ENCODE results near the gene TK1.

TK1 gene

DNA sequence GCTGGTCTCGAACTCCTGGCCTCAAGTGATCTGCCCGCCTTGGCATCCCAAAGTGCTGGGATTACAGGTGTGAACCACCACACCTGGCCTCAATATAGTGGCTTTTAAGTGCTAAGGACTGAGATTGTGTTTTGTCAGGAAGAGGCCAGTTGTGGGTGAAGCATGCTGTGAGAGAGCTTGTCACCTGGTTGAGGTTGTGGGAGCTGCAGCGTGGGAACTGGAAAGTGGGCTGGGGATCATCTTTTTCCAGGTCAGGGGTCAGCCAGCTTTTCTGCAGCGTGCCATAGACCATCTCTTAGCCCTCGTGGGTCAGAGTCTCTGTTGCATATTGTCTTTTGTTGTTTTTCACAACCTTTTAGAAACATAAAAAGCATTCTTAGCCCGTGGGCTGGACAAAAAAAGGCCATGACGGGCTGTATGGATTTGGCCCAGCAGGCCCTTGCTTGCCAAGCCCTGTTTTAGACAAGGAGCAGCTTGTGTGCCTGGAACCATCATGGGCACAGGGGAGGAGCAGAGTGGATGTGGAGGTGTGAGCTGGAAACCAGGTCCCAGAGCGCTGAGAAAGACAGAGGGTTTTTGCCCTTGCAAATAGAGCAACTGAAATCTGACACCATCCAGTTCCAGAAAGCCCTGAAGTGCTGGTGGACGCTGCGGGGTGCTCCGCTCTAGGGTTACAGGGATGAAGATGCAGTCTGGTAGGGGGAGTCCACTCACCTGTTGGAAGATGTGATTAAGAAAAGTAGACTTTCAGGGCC lies 32.7 kb upstream of the TK1 start:
- DNase-seq, result no peak

DNA sequence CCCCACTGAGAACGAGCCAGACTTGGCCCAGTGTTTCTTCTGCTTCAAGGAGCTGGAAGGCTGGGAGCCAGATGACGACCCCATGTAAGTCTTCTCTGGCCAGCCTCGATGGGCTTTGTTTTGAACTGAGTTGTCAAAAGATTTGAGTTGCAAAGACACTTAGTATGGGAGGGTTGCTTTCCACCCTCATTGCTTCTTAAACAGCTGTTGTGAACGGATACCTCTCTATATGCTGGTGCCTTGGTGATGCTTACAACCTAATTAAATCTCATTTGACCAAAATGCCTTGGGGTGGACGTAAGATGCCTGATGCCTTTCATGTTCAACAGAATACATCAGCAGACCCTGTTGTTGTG lies 27.8 kb upstream of the TK1 start:
- no peak for DNase-seq

DNA sequence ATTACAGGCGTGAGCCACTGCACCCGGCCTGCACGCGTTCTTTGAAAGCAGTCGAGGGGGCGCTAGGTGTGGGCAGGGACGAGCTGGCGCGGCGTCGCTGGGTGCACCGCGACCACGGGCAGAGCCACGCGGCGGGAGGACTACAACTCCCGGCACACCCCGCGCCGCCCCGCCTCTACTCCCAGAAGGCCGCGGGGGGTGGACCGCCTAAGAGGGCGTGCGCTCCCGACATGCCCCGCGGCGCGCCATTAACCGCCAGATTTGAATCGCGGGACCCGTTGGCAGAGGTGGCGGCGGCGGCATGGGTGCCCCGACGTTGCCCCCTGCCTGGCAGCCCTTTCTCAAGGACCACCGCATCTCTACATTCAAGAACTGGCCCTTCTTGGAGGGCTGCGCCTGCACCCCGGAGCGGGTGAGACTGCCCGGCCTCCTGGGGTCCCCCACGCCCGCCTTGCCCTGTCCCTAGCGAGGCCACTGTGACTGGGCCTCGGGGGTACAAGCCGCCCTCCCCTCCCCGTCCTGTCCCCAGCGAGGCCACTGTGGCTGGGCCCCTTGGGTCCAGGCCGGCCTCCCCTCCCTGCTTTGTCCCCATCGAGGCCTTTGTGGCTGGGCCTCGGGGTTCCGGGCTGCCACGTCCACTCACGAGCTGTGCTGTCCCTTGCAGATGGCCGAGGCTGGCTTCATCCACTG lies 27.3 kb upstream of the TK1 start, which contains the start of gene BIRC5:
BIRC5 (plus strand) TSS at position 238 of the 690 bp plus-strand sequence; CDS start at position 302, 64 bp downstream.
- peak; percentile 83 to 89 for DNase-seq

DNA sequence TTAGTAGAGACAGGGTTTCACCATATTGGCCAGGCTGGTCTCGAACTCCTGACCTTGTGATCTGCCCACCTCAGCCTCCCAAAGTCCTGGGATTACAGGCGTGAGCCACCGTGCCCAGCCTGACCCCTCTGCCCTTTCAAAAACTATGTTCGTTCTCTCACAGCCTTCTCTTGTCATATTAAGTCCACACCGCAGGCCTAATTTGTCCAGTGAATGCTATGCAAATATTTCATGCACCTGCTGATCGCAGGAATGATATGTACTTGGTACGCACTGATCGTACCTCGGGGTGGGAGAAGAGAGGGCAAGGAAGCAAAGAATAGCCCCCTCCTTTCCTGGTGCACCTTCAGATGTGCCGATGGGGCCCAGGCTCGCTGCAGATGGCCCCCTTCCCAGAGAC lies 24.2 kb upstream of the TK1 start:
- DNase-seq, result no peak

DNA sequence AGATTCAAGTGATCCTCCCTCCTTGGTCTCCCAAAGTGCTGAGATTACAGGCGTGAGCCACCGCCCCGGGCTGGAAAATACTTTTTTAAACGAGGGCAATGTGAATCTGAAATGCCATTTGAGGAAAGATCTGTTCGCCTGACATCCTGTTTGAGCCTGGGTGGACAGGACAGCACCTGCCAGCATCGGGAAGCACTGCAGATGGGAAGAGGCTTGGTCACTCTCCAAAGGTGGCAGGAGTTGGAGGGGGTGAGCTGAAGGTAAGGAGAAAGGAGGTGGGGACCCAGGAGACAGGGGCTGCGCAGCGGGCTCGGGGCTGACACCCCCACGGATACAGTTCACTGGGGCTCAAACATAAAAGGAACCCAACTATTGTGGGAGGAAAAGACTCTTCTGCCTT lies 23.3 kb upstream of the TK1 start:
- DNase-seq, result no peak

DNA sequence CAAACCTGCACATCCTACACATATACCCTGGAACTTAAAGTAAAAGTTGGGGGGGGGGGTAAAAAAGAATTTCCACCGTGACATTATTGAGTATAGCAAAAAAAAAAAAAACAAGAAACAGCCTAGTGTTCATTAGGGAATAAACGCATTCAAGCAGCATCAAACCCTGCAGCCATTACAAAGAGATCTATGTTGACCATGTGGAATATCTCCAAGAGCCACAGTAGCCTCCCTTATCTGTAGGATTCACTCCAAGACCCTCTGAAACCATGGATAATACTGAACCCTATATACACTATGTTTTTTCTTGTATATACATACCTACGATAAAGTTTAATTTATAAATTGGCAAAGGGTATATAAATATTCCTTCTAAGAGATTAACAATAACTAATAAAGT lies 21.6 kb upstream of the TK1 start:
- DNase-seq, result no peak

DNA sequence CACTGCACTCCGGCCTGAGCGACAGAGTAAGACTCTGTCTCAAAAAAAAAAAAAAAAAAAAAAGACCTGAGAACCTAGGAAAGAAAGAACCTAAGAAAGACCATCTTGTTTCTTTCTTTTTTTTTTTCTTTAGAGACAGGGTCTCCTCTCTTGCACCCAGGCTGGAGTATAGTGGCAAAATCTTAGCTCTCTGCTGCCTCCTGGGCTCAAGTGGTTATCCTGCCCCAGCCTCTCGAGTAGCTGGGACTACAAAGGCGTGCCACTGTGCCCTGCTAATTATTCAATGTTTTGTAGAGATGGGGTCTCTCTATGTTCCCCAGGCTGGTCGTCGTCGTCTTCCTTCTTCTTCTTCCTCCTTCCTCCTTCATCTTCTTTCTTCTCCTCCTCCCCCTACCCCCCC lies 19.4 kb upstream of the TK1 start:
- DNase-seq, result no peak

DNA sequence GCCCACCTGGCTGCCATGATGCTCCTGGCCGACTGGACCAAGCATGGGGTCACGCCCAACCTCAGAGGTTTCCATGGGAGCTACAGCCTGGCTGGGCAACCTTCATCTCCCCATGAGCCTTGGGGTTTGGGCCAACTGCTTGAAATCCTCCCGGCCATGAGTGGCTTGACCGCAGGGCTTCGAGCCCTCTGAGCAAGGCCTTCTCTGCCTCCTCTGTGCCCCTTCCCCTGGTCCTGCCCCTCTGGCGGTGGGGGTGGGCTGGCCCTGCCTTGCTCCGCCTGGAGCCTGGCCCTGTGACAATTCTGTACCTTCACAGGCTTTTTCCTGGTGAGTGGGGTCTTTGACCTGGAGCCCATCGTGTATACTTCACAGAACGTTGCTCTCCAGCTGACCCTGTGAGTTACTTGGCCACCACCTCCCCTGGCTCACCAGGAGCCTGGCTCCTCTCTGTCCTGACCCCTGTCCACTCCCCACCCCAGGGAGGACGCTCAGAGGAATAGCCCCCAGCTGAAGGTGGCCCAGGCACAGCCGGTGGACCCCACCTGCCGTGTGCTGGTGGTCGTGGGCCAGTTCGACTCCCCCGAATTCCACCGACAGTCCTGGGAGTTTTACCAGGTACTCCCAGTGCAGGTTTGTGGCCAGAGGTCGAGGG lies 18.4 kb upstream of the TK1 start:
- DNase-seq, result no peak

DNA sequence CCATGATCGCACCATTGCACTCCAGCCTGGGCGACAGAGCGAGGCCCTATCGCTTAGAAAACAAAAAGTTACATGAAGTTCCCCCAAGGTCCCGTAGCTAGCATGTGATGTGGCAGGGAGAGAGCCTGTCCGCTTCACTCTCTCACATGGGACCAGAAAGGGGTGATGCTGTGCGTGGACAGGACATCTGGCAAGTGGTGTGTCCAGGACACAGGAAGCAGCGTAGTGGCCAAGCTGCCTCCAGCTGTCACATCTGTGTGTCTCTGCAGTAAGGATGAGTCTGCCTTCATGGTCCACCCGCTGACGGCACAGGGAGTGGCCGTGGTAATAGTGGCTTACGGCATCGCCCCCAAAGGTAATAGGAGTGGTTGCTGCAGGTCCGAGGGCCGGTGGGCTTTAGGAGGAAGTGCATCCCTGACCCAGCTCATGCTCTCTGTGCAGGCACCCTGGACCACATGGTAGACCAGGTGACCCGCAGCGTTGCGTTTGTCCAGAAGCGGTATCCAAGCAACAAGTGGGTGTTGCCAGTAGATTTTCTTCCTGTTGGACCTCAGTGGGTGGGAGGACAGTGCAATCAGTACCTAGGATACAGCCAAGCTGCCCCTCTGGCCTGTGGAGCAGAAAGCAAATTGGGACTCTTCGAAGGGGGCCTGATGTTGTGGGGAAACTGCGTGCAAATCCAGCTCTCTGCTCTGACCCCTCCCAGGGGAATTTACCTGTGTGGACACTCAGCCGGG lies 17.7 kb upstream of the TK1 start:
- DNase-seq, result peak; percentile 4 to 21

DNA sequence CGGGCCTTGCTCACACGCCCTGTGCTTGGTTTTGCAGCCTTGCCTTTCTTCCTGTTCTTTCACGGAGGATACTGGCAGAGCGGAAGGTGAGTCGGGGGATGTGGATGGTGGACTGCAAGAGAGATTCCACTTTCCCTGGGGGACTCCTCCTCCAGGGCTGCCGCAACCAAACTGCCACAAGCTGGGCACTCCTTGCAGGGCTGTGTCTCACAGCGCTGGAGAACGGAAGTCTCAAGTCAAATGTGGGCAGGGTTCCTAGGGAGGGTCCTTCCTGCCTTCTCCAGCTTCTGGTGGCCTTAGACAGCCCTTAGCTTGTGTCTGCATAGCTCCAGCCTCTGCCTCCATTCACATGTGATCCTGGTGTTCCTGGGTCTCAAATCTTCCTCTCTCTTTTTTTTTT lies 15.8 kb upstream of the TK1 start:
- no peak for DNase-seq

DNA sequence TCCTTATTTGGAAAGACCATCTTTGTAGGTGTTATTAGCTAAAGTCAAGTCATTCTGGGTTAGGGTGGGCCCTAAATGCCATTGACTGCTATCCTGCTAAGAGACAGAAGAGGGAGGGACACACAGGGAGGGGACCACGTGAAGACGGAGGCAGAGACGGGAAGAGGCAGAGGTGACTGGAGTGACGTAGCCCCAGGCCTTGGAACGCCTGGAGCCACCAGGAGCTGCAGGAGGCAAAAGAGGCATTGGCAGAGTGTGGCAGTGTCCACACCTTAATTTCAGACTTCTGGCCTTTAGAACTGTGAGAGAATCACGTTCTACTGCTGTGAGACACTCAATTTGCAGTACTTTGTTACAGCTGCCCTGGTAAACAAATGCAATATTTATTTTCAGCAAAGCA lies 13.6 kb upstream of the TK1 start:
- no peak for DNase-seq

DNA sequence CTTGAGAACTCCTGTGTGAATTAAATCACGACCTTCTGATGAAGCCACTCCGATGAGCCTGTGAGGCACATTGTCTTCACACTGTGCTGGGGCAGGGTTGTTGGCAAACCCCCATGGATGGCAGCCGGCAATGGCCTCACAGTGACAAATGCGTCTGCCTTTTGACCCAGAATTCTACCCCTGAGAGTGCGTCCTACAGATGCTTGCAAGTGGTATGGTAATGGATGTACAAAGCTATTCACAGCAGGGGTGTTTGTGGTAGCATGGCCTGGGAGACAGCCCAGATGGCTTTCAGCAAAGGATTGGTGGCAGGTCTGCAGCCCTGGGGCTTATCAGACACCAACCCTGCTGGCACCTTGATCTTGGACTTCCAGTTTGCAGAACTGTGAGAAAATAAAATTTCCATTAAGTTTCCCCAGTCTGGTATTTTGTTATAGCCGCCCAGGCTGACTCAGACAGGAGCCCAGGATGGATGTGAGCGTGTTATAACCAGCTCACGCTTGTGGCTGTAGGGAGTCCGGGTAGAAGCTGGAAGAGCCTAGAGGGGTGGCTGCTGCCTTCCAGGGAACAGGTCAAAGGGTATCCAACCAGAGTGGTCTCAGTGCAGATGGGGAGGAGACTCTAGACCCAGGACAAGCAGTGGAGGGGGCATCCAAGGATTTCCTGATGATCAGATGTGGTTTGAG lies 10.4 kb upstream of the TK1 start:
- DNase-seq, result no peak

DNA sequence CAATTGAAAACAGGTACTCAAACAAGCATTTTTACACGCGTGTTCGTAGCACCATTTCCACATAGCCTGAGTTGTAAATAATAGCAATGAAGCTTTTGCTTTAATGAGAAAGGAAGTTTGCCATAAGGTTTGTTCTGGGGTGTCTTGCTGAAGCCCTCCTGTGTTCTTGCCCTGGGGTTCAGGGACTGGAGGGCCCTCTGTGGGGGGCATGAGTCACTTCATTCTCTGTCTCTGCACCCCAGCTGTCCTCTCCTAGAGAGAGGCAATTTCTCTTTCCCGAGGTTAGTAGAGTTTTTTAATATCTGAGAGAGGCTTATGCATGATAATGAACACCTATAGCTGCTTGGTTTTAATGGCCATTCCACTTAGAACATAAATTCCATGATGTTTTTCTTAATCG lies 9.9 kb upstream of the TK1 start:
- DNase-seq, result no peak

DNA sequence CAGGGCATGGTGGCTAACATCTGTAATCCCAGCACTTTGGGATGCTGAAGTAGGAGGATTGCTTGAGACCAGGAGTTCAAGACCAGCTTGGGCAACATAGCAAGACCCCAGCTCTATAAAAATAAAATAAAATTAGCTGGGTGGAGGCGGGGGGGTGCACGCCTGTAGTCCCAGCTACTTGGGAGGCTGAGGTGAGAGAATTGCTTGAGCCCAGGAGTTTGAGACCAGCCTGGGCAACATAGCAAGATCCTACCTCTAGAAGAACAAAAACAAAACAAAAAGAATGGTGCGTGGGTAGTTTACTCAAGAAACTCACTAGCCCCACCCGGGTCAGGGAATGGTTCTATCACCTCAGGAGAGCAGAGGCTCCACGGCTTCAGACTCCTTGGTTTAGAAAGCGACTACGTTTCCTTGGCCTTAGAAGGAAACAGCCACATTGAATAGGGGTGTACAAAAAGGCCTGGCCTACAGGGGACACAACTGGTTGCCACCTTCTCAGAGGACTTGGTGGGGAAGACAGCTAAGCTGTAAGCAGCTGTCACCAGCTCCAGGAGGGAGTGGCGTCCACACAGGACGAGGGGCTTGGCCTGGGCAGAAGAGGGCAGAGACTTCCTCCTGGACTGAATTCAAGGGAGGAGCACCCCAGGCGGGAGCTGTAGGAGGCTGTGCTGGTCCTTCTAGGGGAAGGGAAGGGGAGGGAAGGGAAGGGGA lies 716 bp downstream of the TK1 start:
- DNase-seq, result peak; percentile 72 to 74

DNA sequence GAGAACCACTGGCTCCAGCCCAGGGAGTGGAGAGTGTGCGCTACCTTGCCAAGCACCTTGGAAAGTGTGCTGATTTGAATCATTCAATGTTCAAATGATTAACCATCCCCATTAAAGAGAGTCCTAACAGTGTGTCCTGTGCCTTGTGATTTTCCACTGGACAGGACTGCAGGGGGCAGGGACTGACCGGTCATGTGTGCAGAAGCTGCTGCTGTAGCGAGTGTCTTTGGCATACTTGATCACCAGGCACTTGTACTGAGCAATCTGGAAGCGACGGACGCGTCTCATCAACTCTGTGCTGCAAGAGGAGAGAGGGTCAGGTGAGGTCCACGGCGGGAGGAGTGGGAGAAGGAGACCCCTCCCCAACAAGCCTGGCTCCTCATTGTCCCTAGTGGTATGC lies 2.0 kb downstream of the TK1 start:
- no peak for DNase-seq

DNA sequence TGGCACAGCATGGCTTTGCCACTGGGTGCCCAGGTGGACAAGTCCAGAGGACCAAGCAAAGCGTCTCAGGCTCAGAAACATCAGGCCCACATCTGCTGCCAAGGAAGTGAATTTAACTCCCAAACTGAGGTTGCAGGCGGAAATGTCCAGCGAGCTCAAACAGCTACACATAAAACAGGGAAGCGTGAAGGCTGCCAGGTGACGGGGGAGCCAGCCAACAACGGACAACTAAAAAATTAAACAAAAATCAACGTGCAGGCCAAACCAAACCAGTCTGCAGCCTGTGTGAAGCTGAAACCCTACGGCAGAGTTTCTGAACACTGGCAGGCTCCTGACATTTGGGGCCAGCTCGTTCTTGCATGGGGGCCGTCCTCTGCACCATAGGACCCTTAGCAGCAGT lies 2.5 kb downstream of the TK1 start:
- no peak for DNase-seq

DNA sequence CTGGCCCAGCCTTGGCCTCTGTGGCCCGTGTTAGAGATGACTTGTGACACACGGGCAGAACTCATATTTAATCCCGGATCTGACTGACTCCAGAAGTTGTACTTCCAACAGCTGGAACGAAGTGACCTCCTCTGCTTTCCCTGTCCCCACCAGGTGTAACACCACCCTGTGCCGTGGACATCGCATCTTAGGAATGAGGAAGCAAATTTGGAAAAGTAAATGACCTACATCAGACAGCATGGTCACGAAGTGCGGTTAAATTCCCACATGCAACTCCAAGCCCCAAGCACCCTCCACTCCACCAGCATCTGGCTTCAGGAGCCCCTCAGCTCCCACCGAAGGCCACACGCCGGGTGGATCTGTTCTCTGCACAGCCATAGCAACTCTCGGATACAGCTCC lies 2.9 kb downstream of the TK1 start:
- DNase-seq, result no peak

DNA sequence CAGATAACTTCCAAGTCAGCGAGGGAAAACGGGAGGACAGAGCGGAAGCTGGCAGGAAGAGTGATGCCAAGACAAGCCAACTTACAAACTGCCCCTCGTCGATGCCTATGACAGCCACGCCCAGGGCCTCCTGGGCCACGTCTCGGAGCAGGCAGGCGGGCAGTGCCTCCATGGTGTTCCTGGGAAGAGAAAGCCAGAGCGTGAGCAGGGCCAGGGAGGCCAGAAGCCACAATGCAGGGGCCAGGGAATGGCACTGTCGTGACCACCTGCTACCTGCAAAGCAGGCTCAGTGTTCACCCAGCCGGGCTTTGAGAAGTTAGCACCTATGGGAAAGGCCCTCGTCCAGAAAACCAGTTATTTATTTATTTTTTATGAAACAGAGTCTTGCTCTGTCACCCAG lies 4.3 kb downstream of the TK1 start:
- DNase-seq, result no peak

DNA sequence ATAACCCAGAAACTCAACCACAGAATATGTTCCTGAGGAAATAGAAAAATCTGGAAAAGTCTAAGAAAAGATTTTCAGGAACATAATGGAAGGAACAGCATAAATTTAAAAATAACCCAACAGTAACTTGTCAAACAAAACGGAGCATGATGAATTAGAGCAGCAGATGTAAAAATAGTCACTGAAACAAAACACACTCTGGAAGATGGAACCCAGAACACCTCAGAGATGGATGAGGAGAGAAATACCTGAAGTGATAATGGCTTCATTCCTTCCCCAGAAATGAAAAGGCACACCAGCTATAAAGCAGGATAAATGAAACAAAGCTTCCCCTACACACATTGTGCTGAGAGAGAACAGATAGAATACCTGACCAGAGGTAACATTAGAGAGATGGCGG lies 6.3 kb downstream of the TK1 start:
- DNase-seq, result no peak

DNA sequence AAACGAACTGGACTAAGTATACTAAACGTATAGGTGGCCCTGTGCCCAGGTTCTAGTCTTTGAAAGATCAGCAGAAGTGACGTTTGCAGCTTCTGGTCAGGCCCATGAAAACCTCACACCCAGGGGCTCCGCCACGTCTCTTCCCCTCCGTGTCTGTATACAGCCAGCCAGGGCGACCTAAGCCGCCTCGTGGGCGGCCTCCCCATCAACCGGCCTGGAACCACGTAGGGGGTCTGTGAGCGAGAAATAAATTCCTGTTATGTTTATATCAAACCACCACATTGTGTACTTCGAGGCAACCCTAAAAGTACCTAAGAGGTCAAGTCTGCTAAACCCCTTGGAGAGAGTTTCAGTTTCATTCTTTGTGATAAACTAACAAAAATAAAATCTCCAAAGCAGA lies 6.8 kb downstream of the TK1 start:
- no peak for DNase-seq

DNA sequence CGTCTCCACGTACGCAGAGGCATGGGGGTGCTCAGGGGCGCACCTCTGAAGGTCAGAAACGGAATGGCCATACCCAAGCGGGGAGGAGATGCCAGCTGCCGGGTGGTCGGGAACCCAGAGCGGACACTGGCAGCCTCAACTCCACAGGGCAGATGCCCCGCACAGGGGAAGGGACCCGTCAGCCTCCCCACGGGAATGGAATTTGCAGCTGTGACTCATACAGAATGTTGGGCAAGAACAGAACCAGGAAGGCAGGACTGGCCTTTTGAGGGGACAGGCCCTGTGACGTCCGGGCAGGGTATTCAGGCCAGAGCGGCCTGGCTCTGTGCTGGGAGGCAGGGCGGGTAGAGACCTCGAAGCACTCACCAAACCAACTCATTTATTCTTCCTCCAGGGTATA lies 7.5 kb downstream of the TK1 start:
- DNase-seq, result peak; percentile 51 to 77

DNA sequence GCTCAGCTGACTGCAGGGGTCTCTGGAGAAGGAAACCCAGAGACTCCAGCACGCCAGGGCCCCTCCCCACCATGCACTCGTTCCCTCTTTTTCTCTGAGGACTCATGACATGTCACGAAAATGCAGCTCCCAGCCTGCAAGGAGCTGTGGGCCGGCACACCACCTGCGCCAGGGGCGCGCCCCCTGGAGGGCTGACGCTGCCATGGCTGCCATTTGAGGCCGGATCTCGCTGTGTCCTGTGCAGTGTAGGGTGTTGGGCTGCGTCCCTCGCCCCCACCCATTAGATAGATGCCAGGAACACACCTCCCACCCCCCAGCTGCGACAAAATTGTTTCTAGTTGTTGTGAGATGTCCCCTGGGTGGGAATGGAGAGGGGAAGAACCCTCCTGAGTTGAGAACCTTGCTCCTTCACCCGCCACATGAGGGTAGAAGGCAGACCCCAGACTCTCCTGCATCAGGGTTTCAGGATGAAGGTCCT lies 10.3 kb downstream of the TK1 start:
- peak; percentile 68 to 79 for DNase-seq

Measured in inflammatory macrophage (primary cell).